HG02798 (cell line): Measurements from ENCODE around the gene RASL10A.

Experiments used
- ATAC-seq: cut with Tn5 transposase; IDR thresholded peaks from one replicate; pipeline ENCODE4 v1.9.1; 2021; ENCODE audit warnings: mild to moderate bottlenecking; ENCODE audit not compliant: unreplicated experiment, poor library complexity

RASL10A gene

GRCh38 chr22:29325356-29325755 is 9.9 kb upstream of the RASL10A start:
- ATAC-seq = no peak

DNA sequence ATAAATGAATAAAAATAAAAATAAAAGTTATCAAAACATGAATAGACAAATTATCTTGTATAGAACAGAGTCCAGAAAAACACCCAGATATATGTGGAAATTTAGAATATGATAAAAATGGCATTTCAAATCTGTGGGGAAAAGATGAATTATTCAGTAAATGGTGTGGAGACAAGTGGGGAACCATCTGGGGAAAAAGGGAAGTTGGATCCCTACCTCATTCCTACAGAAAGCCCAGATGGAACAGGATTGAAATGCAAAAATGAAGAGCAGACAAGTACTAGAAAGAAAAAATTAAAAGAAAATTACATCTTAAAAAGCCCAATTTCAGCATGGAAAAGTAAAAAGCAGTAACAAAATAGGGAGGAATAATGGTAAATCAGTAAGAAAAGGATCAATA is 8.1 kb upstream of the RASL10A start:
- no peak for ATAC-seq

DNA sequence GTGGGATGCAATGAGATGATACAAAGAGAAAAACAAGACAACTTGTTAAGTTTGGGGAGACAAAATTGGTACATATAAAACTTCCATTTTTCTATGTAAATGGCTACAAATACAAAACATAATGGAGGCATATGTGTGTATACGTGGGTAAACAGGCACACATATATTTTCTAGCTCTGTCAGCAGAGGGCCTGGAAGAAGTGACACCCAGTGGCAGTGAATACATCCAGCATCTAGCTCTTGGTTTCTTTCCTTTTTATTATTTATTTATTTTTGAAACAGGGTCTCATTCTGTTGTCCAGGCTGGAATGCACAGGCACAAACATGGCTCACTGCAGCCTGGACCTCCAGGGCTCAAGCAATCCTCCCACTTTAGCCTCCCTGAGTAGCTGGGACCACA is 5.0 kb upstream of the RASL10A start:
- ATAC-seq = no peak

GRCh38 chr22:29319072-29319471 is 3.6 kb upstream of the RASL10A start:
- no peak for ATAC-seq

- ATAC-seq = no peak
Measured at GRCh38 chr22:29317827-29318454, 2.4 kb upstream of the RASL10A start.

DNA sequence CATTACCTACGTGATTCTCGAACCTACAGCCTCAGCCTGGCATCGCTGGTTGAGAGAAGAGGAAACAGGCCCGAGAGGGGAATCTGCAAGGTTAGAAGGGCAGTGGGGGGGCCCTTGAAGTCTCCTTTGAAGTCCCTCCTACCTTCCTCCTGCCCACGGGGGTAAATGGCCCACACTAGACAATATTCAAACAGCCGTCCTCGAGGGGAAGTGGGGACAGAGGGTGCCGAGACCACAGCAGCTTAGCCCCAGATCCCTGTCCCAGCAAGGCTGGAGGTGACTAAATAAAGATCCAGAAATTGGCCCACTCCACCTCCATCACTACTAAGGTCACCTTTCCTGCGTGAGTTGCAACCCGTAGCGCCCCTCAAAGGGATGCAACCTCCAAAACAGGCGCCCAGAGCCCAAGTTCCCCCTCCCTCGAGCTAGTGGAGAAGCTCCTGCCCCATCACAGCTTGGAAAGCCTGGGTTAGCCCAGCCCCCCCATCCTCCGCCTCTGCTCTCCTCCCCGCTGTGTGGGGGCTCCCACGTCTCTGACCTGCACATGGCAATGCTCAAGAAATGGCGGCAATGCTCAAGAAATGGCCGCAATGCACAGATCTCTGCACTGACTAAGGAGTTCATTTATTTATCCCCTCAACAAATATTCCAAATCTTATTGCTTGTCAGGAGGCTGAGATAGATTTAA is 788 bp upstream of the RASL10A start:
- ATAC-seq = no peak

DNA sequence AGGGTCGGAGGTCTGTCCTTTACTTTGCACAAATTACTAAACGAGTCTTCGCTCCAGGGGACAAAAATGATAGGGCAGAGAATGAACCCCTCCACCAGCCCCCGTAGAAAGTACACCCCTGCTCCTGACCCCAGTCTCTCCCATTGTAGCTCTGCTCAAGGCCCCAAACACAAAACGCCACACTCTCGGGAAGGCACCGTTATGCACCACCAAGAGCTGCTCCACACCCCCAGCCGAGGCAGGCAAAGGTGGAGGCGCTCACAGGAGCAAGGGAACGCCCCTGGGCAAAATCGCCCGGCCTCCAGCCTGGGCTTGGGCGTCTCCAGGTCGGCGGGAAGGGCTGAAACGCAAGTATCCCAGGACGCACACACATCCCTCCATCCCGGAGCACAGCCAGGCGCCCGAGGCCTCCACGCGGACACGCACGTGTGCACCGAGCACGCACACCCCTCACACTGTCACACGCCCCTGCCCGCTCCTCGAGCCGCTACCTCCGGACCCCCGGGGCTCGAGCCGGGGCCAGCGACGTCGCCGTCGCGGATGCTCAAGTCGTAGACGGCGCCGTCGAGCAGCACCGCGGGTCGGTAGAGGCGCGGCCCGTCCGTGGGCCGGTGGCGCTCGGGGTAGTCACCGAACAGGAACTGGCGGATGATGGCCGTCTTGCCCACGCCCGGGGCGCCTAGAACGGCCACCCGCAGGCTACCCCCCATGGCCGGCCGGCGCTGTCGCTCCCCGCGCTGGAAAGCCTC is 786 bp downstream of the RASL10A start:
- ATAC-seq = no peak

DNA sequence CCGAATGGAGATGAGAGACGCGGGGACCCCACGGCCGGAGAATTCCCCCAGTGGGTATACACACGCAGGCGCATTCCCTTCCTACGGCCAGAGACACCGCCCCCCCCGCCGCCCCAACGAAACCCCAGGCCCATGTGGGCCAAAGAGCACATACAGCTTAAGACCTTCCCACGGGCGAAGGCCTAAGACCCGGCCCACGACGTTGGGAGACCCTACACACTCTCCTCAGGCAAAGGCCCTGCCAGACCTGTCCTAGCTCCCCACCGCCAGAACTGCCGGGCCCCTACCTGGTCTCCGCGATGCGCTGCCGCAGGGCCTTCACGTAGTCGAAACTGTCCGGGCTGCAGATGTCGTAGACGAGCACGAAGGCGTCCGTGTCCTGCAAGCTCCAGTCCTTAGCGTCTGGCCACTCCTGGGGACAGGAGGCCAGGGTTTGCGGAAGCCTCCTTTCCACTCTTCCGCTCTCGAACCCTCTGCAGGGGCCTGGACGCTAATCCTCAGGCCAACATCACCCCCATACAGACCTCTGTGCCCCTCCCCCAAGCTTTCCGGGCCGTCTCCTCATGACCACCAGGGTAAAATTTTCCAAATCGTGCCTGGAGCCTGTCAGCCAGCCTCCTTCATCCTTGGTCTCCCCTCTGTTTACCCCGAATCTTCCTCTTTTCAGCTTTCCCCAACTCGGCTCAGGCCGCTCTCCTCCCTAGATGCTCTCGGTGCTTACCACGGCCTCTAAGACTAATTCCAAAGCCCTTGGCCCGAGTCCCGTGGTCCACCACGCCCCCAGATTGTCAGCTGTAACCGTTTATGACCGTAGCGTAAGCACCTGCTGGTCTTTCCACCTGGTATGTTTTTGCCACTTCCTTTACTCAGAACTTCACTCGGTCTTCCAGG is 1.7 kb downstream of the RASL10A start:
- no peak for ATAC-seq

GRCh38 chr22:29313126-29313575 is 2.3 kb downstream of the RASL10A start:
- ATAC-seq = no peak

- ATAC-seq = no peak
Measured at GRCh38 chr22:29312218-29313125, 3.0 kb downstream of the RASL10A start.

DNA sequence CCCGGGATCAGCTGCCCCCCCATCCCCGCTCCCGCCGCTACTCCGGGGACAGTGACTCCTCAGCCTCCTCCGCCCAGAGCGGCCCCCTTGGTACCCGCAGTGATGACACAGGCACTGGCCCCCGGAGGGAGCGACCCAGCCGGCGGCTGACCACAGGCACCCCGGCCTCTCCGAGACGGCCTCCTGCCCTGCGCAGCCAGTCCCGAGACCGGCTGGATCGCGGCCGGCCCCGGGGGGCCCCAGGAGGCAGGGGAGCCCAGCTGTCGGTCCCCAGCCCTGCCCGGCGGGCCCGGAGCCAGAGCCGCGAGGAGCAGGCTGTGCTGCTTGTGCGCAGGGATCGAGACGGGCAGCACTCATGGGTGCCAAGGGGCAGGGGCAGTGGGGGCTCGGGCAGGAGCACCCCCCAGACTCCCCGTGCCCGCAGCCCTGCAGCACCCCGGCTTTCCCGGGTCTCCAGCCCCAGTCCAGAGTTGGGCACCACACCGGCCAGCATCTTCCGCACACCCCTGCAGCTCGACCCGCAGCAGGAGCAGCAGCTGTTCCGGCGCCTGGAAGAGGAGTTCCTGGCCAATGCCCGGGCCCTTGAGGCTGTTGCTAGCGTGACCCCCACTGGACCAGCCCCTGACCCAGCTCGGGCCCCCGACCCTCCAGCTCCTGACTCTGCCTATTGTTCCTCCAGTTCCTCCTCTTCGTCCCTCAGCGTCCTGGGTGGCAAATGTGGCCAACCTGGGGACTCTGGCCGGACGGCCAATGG is 3.9 kb downstream of the RASL10A start:
- no peak for ATAC-seq

- peak; percentile 40 for ATAC-seq
Measured at GRCh38 chr22:29310863-29311339, 4.6 kb downstream of the RASL10A start.

GRCh38 chr22:29310065-29310862 is 5.2 kb downstream of the RASL10A start:
- no peak for ATAC-seq

DNA sequence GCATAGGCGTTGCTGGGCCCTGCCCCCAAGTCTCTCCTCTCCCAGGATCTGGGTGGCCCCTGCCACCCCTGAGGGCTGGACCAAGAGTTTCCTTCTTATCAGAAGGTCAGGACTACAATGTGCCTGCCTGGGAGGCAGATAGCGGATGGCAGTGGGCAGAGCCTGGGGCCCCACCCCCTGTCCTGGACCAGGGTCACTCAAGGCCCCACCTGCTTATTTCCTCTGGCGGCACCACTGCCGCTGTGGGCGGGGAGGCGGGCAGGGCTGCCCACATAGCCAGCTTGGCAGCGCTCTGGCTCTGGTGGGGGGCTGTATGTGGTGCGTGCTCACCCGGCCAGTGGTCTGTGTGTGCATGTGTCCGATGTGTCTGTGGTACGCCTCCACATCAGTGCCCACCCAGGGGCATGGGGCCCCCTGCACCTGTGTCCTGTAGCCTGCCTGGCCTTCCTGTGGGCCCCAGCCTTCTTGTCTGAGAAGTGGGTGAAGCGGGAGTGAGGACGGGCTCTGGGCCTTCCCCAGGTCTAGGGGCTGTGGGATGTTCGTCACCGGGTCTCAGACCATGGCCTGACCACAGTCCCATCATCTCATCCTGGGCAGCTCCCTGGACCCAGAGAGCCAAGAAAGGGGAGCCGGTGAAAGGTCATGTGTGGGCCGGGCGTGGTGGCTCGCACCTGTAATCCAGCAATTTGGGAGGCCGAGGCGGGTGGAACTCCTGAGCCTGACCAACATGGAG is 6.0 kb downstream of the RASL10A start:
- ATAC-seq = no peak

GRCh38 chr22:29308791-29309262 is 6.7 kb downstream of the RASL10A start:
- ATAC-seq = no peak

- ATAC-seq = no peak
Measured at GRCh38 chr22:29308148-29308790, 7.2 kb downstream of the RASL10A start.
